NB4 (cell line): Measurements from ENCODE around the gene CCDC152.

Experiments
- CTCF ChIP-seq: IDR thresholded peaks from one replicate; pipeline ENCODE4 v1.5.1; 2012; ENCODE audit warnings: low read depth, low read length
- MAX ChIP-seq: IDR thresholded peaks from 2 replicates; pipeline ENCODE4 v1.6.1; 2011; ENCODE audit warnings: low read depth, low read length

- TF ChIP-seq CTCF, result no peak
- no peak for TF ChIP-seq MAX
Measured at GRCh38 chr5:42779083-42779482, 22.5 kb downstream of the CCDC152 start.
